ENCODE results near the gene ALKBH4. TPM values are rescaled to one million over a fixed set of nuclear protein-coding genes. Genes with fewer than 3 reads are reported as not detected.

The ALKBH4 gene
- polyA plus RNA-seq, 1 donor from 2014 or later, result 27.2 TPM

- Histone ChIP-seq H3K9me2 (ENCODE audit: insufficient read depth, low read length) (no peaks in the 10 kb centered on the region), H3K27ac (ENCODE audit: low read length) (no peak overlapping the region), H3F3A (ENCODE audit: insufficient read depth, low read length, poor library complexity, severe bottlenecking) (no peaks in the 10 kb centered on the region), H3K27me3 (ENCODE audit: insufficient read depth, low read depth, low read length) (no peaks in the 10 kb centered on the region), H2AFZ (ENCODE audit: low read depth, low read length) (no peak overlapping the region), H3K4me2 (ENCODE audit: low read length) (no peak overlapping the region), H3K4me3 (ENCODE audit: low read length) (no peak overlapping the region), H3K9ac (ENCODE audit: low read length) (no peak overlapping the region), H3K36me3 (ENCODE audit: insufficient read depth, low read length) (no peaks in the 10 kb centered on the region), H3K9me3 (ENCODE audit: low read length) (no peaks in the 10 kb centered on the region), H3K79me2 (replicated peaks; ENCODE audit: insufficient read depth, low read length) (no peaks in the 10 kb centered on the region), H4K20me1 (ENCODE audit: insufficient read depth) (no peaks in the 10 kb centered on the region)
- no peak for TF ChIP-seq POLR2AphosphoS5 (IDR thresholded peaks at IDR 0.05)
- no peak for TF ChIP-seq EP300 (conservative IDR thresholded peaks at IDR 0.05; ENCODE audit: poor library complexity, severe bottlenecking)
- no peak for TF ChIP-seq RAD21 (conservative IDR thresholded peaks at IDR 0.05)
- TF ChIP-seq, protein P1, sequence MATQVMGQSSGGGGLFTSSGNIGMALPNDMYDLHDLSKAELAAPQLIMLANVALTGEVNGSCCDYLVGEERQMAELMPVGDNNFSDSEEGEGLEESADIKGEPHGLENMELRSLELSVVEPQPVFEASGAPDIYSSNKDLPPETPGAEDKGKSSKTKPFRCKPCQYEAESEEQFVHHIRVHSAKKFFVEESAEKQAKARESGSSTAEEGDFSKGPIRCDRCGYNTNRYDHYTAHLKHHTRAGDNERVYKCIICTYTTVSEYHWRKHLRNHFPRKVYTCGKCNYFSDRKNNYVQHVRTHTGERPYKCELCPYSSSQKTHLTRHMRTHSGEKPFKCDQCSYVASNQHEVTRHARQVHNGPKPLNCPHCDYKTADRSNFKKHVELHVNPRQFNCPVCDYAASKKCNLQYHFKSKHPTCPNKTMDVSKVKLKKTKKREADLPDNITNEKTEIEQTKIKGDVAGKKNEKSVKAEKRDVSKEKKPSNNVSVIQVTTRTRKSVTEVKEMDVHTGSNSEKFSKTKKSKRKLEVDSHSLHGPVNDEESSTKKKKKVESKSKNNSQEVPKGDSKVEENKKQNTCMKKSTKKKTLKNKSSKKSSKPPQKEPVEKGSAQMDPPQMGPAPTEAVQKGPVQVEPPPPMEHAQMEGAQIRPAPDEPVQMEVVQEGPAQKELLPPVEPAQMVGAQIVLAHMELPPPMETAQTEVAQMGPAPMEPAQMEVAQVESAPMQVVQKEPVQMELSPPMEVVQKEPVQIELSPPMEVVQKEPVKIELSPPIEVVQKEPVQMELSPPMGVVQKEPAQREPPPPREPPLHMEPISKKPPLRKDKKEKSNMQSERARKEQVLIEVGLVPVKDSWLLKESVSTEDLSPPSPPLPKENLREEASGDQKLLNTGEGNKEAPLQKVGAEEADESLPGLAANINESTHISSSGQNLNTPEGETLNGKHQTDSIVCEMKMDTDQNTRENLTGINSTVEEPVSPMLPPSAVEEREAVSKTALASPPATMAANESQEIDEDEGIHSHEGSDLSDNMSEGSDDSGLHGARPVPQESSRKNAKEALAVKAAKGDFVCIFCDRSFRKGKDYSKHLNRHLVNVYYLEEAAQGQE (IDR thresholded peaks at IDR 0.05; ENCODE audit: borderline replicate concordance), result no peak
- no peak for TF ChIP-seq TAF1 (IDR thresholded peaks at IDR 0.05; ENCODE audit: low read depth)
- TF ChIP-seq MXI1 (conservative IDR thresholded peaks at IDR 0.05; ENCODE audit: poor library complexity, severe bottlenecking), result no peak
- TF ChIP-seq SMC3 (conservative IDR thresholded peaks at IDR 0.05; ENCODE audit: poor library complexity), result no peak
- TF ChIP-seq, protein P2, sequence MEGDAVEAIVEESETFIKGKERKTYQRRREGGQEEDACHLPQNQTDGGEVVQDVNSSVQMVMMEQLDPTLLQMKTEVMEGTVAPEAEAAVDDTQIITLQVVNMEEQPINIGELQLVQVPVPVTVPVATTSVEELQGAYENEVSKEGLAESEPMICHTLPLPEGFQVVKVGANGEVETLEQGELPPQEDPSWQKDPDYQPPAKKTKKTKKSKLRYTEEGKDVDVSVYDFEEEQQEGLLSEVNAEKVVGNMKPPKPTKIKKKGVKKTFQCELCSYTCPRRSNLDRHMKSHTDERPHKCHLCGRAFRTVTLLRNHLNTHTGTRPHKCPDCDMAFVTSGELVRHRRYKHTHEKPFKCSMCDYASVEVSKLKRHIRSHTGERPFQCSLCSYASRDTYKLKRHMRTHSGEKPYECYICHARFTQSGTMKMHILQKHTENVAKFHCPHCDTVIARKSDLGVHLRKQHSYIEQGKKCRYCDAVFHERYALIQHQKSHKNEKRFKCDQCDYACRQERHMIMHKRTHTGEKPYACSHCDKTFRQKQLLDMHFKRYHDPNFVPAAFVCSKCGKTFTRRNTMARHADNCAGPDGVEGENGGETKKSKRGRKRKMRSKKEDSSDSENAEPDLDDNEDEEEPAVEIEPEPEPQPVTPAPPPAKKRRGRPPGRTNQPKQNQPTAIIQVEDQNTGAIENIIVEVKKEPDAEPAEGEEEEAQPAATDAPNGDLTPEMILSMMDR (IDR thresholded peaks at IDR 0.05; ENCODE audit: poor library complexity, severe bottlenecking), result no peak
- no peak for TF ChIP-seq EZH2 (IDR thresholded peaks at IDR 0.05; ENCODE audit: borderline replicate concordance, insufficient read depth, low read length, poor library complexity, severe bottlenecking)
Measured at GRCh38 chr7:102418592-102418991, 46.1 kb downstream of the ALKBH4 start.

DNA sequence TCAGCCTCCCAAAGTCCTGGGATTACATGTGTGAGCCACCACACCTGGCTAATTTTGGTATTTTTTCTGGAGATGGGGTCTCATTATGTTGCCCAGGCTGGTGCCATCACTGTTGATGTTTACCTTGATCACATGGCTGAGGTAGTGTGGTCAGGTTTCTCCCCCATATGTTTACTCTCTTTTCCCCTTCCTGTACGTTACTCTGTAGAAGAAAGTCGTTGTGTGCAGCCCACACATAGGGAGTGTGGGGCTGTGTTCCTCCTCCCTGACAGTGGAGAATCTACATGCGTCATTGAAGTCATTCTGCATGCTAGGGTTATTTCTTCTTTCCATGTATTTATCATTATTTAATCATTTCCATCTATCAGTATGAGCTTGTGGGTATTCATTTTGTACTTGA, 47.6 kb downstream of the ALKBH4 start:
- no peak overlapping the region for H2AFZ ChIP-seq (ENCODE audit: low read depth, low read length)
- H3K36me3 ChIP-seq (ENCODE audit: insufficient read depth, low read length), result no peaks in the 10 kb centered on the region
- H3K9ac ChIP-seq (ENCODE audit: low read length), result no peak overlapping the region
- H3F3A ChIP-seq (ENCODE audit: insufficient read depth, low read length, poor library complexity, severe bottlenecking), result no peaks in the 10 kb centered on the region
- H3K4me2 ChIP-seq (ENCODE audit: low read length), result no peak overlapping the region
- TF ChIP-seq, protein P1 (IDR thresholded peaks at IDR 0.05; ENCODE audit: borderline replicate concordance), result no peak
- no peak for TF ChIP-seq MXI1 (conservative IDR thresholded peaks at IDR 0.05; ENCODE audit: poor library complexity, severe bottlenecking)
- H3K27ac ChIP-seq (ENCODE audit: low read length), result no peak overlapping the region
- no peaks in the 10 kb centered on the region for H3K9me3 ChIP-seq (ENCODE audit: low read length)
- no peak overlapping the region for H3K4me3 ChIP-seq (ENCODE audit: low read length)
- H4K20me1 ChIP-seq (ENCODE audit: insufficient read depth), result no peaks in the 10 kb centered on the region
- H3K79me2 ChIP-seq (replicated peaks; ENCODE audit: insufficient read depth, low read length), result no peaks in the 10 kb centered on the region
- H3K9me2 ChIP-seq (ENCODE audit: insufficient read depth, low read length), result no peaks in the 10 kb centered on the region
- no peaks in the 10 kb centered on the region for H3K27me3 ChIP-seq (ENCODE audit: insufficient read depth, low read depth, low read length)
